Measurements from ENCODE around the gene PDP2.

GRCh38 chr16:66920299-66920590 lies 39.9 kb downstream of the PDP2 start:
- TF ChIP-seq YY1 (IDR thresholded peaks at IDR 0.05; ENCODE audit: insufficient read depth, insufficient read length) (no peak), SUZ12 (IDR thresholded peaks at IDR 0.05; ENCODE audit: extremely low read depth, insufficient read depth, insufficient read length) (no peak)

Data from NT2/D1 (cell line).